Measurements from ENCODE around the gene PROCA1. TPM values are rescaled to one million over a fixed set of nuclear protein-coding genes. Genes with fewer than 3 reads are reported as not detected.

Gene PROCA1
- total and polyA plus RNA-seq, 2 of the 13 experiments (the other 11 are each of a cell fraction or from before 2014, with no cell fraction given), result 0.73 to 1.5 TPM

DNA sequence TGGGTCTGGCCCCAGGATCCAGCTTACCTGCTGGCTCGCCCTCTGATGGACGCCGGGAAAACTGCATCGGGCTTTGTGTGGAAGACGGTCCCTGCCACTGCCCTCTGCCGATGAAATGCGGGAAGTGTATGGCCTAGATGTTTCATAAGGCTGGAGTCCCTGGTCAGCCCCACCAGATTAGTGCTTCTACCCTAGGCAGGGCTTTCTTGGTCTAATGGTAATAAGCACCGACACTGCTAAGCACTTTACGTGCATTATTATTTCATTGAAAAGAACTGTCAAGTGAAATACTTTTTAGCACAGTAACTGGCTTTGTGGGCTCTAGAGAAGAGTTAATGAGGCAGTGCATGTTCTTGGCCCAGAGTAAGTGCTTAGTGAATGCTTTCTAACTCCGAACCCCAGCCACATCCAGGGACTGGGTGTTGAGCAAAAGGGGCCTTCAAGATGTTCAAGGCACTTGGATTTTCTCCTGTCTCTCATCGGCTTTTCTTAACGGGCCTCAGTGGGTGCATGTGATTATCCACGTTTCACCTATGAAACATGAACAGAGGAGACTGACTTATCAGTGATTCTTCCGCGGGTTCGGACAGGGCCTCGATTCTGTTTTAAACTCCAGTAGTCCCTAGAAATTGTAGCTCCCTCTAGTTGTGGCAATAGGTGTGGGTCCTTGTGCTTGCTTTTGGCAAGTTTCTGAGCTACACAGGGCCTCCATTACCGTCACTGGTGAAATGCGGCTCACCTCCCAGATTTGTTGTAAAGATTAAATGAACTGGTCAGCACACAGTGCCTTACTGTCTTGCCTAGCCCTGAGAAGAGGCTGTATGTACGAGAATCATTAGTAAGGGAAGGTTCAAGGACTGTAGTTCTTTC lies 38.7 kb upstream of the PROCA1 start (continued):
- TF ChIP-seq, protein P1, sequence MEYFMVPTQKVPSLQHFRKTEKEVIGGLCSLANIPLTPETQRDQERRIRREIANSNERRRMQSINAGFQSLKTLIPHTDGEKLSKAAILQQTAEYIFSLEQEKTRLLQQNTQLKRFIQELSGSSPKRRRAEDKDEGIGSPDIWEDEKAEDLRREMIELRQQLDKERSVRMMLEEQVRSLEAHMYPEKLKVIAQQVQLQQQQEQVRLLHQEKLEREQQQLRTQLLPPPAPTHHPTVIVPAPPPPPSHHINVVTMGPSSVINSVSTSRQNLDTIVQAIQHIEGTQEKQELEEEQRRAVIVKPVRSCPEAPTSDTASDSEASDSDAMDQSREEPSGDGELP (IDR thresholded peaks at IDR 0.05; ENCODE audit: borderline replicate concordance, low read depth), result no peak
- TF ChIP-seq KIAA2018 (CRISPR knock-in tag; IDR thresholded peaks at IDR 0.05; ENCODE audit: borderline replicate concordance) (no peak), ZNF496 (CRISPR knock-in tag; IDR thresholded peaks at IDR 0.05; ENCODE audit: insufficient replicate concordance) (no peak), NFATC3 (CRISPR knock-in tag; IDR thresholded peaks at IDR 0.05) (no peak), ATAD3A (CRISPR knock-in tag; IDR thresholded peaks at IDR 0.05) (no peak), PLRG1 (conservative IDR thresholded peaks at IDR 0.05) (no peak), MIER2 (CRISPR knock-in tag; IDR thresholded peaks at IDR 0.05) (peak; percentile 54; the same call in 1 of the 2 replicates), NFRKB (IDR thresholded peaks at IDR 0.05) (no peak), TBP (CRISPR knock-in tag; IDR thresholded peaks at IDR 0.05) (no peak), RARG (CRISPR knock-in tag; IDR thresholded peaks at IDR 0.05; ENCODE audit: low read depth) (no peak), ZFY (CRISPR knock-in tag; IDR thresholded peaks at IDR 0.05) (peak; percentile 46; the same call in 1 of the 2 replicates)
- TF ChIP-seq, protein P2, sequence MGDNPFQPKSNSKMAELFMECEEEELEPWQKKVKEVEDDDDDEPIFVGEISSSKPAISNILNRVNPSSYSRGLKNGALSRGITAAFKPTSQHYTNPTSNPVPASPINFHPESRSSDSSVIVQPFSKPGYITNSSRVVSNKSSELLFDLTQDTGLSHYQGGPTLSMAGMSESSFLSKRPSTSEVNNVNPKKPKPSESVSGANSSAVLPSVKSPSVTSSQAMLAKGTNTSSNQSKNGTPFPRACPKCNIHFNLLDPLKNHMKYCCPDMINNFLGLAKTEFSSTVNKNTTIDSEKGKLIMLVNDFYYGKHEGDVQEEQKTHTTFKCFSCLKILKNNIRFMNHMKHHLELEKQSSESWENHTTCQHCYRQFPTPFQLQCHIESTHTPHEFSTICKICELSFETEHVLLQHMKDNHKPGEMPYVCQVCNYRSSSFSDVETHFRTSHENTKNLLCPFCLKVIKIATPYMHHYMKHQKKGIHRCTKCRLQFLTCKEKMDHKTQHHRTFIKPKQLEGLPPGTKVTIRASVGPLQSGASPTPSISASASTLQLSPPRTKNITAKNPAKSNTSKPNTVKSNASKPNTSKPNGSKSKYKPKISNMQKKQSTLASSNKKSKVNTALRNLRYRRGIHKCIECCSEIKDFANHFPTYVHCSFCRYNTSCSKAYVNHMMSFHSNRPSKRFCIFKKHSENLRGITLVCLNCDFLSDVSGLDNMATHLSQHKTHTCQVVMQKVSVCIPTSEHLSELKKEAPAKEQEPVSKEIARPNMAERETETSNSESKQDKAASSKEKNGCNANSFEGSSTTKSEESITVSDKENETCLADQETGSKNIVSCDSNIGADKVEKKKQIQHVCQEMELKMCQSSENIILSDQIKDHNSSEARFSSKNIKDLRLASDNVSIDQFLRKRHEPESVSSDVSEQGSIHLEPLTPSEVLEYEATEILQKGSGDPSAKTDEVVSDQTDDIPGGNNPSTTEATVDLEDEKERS (CRISPR knock-in tag; IDR thresholded peaks at IDR 0.05), result no peak
- TF ChIP-seq, protein P3, sequence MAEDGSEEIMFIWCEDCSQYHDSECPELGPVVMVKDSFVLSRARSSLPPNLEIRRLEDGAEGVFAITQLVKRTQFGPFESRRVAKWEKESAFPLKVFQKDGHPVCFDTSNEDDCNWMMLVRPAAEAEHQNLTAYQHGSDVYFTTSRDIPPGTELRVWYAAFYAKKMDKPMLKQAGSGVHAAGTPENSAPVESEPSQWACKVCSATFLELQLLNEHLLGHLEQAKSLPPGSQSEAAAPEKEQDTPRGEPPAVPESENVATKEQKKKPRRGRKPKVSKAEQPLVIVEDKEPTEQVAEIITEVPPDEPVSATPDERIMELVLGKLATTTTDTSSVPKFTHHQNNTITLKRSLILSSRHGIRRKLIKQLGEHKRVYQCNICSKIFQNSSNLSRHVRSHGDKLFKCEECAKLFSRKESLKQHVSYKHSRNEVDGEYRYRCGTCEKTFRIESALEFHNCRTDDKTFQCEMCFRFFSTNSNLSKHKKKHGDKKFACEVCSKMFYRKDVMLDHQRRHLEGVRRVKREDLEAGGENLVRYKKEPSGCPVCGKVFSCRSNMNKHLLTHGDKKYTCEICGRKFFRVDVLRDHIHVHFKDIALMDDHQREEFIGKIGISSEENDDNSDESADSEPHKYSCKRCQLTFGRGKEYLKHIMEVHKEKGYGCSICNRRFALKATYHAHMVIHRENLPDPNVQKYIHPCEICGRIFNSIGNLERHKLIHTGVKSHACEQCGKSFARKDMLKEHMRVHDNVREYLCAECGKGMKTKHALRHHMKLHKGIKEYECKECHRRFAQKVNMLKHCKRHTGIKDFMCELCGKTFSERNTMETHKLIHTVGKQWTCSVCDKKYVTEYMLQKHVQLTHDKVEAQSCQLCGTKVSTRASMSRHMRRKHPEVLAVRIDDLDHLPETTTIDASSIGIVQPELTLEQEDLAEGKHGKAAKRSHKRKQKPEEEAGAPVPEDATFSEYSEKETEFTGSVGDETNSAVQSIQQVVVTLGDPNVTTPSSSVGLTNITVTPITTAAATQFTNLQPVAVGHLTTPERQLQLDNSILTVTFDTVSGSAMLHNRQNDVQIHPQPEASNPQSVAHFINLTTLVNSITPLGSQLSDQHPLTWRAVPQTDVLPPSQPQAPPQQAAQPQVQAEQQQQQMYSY (CRISPR knock-in tag; IDR thresholded peaks at IDR 0.05), result no peak

All from HepG2 (cell line).